GM12891 (cell line): ENCODE measurements around the gene TMEM132D.

Source experiments
- DNase-seq: peaks from one replicate; pipeline ENCODE4 v3.0.0; 2011; ENCODE audit warnings: low spot score; ENCODE audit not compliant: insufficient read length
- FAIRE-seq: peaks from 2 replicates; lab custom pipeline; 2011; peaks lifted over from hg19 to GRCh38; lab: Jason Lieb, UNC
- PAX5 ChIP-seq: IDR thresholded peaks from 2 replicates; pipeline ENCODE4 v1.6.1; 2011; ENCODE audit warnings: low read length, moderate library complexity, mild to moderate bottlenecking; ENCODE audit not compliant: insufficient read depth, severe bottlenecking
- POLR2A ChIP-seq: IDR thresholded peaks from 2 replicates; pipeline ENCODE4 v1.6.1; 2011; ENCODE audit warnings: low read depth, low read length, control low read depth
- POLR2AphosphoS5 ChIP-seq: IDR thresholded peaks from 2 replicates; pipeline ENCODE4 v1.6.1; 2011; ENCODE audit warnings: low read depth, low read length, control low read depth
- POU2F2 ChIP-seq: IDR thresholded peaks from 2 replicates; pipeline ENCODE4 v1.6.1; 2011; ENCODE audit warnings: low read depth, mild to moderate bottlenecking, control low read depth, low read length, moderate library complexity
- SPI1 ChIP-seq: IDR thresholded peaks from 2 replicates; pipeline ENCODE4 v1.6.1; 2011; ENCODE audit warnings: low read depth, low read length, control low read depth
- TAF1 ChIP-seq: IDR thresholded peaks from 2 replicates; pipeline ENCODE4 v1.6.1; 2011; ENCODE audit warnings: low read depth, low read length, control low read depth

TMEM132D gene

DNA sequence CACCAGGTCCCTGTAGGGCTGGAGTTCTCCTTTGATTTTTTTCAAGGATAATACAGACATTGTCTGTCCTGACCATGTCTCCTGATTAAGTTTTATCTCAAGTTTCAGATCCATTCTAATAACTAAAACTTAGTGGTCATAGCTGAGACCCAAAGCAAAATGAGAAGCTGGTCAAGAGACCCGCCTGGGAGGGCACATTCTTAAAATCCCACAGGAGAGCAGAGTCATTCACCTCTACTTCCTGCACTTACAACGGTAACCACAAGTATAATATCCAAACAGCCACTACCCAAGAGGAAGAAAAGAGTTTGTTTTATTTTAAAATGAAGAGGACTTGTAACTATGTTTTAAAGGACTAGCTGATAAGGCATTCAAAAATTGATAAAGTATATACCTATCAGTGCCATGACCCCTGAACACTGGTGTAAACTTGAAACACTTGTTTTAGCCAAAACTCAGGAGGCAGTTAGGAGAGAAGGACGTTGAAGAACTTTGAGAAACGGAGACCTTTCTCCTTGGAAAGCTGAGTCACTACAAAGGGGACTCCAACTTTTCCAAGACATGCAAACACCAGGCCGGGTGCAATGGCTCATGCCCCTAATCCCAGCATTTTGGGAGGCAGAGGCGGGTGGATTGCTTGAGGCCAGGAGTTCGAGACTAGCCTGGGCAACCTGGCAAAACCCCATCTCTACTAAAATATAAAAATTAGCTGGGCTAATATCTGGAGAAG lies 572.3 kb downstream of the TMEM132D start:
- DNase-seq, result no peak
- FAIRE-seq, result no peak
- TF ChIP-seq SPI1 (no peak), TAF1 (no peak), POU2F2 (no peak), PAX5 (no peak), POLR2A (no peak), POLR2AphosphoS5 (no peak)

DNA sequence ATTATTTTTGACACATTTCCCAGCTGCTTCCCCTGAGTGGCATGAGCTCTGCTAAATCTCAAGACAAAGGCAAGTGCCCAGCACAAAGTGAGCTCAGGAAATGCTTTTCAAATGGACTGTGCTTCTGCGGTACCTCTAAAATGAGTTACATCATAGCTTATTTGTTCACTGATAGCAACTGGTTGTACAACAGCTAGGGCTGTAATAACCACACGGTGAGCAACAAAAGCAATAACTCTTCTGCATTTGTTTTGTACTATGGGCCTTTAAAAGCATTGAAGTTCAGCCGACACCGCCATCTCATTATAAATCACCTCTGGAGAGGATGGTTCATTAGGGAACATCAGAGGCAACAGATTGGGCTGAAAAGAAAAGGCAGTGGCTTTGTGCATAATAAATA lies 575.6 kb downstream of the TMEM132D start:
- no peak for TF ChIP-seq POLR2A
- no peak for DNase-seq
- FAIRE-seq, result no peak

DNA sequence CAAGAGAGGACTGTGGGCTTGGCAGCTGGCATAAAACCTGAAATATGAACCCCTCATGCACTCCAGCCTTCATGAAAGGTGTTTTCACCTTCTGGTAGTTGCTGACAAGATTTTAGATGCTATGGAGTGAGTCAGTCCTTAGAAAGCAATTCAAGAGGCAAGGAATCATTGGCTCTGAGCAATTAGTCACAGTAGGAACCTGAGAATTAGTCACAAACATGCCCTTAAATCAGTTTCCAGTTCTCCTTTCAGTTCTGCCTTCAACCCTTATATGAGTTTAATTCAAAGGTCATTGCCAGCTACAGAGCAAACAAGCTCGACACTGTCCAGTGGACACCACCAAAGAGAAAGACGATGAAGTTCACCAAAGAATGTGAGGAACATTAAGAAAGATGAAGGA lies 578.3 kb downstream of the TMEM132D start:
- DNase-seq (no peak), FAIRE-seq (peak; percentile 43)
- TF ChIP-seq POLR2AphosphoS5 (no peak), SPI1 (0 out of 2 replicates have a peak, but pooled peaks have one; percentile 10), POU2F2 (no peak)

DNA sequence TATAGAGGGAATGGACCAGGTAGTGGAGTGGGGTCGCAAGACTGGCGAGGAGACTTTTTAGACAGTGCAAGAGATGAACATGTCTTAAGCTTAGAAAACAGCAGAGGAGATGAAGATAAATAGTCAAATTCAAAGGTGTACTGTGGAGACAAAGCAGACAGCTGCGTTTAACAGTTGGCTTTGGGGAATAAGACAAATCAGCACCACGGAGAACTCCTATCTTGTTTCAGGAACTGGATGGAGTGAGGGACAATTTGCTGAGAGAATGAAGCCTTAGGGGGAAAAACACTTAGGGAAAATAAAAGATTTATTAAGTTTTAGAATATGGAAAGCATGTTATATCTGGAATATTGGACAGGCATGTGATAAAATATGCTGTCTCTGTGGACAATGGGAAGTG lies 591.8 kb downstream of the TMEM132D start:
- DNase-seq, result no peak
- no peak for TF ChIP-seq POLR2AphosphoS5
- no peak for TF ChIP-seq PAX5
- TF ChIP-seq SPI1, result no peak
- TF ChIP-seq POLR2A, result no peak
- no peak for TF ChIP-seq POU2F2
- no peak for TF ChIP-seq TAF1
- no peak for FAIRE-seq

DNA sequence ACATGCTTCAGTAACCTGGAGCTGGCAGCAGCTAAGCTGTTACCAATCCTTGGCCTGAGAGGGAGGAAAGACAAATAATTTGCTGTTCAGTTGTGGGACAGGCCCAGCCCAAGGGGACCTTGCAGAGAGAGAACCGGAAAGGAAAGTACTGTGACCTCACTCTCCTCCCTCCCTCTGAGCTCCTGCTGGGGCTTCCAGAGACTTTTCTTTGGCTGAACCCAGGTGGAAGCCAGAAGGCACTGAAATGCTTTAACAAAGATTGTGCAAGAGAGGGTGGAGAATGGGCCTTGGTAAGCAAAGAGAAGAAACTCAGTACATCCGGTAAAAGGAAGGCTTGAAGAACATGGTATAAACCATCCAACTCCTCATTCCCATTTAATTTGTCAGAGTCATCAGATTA lies 593.5 kb downstream of the TMEM132D start:
- TF ChIP-seq TAF1 (no peak), POU2F2 (no peak), POLR2A (no peak), SPI1 (no peak), PAX5 (no peak), POLR2AphosphoS5 (no peak)
- FAIRE-seq (no peak), DNase-seq (no peak)

DNA sequence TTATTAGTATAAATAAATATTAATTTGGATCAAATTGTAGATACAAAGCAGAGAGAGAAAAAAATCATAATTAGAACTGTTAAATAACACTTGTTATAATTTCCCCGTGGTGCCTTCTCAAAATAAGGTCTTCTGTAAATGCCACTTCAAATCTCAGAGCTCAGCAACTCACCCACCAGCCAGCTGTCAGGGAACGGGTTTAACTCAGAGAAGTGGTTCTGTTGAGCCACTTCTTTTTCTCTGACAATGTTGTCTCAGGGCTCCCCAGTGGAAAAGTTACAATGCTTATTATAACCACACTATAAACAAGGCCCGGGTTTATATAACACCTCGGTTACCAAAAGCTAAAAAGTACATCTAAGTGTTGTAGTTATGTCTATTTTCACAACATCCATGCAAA lies 598.0 kb downstream of the TMEM132D start:
- FAIRE-seq (no peak), DNase-seq (no peak)
- no peak for TF ChIP-seq TAF1
- no peak for TF ChIP-seq SPI1
- TF ChIP-seq PAX5, result no peak
- no peak for TF ChIP-seq POU2F2
- TF ChIP-seq POLR2AphosphoS5, result no peak
- TF ChIP-seq POLR2A, result no peak

DNA sequence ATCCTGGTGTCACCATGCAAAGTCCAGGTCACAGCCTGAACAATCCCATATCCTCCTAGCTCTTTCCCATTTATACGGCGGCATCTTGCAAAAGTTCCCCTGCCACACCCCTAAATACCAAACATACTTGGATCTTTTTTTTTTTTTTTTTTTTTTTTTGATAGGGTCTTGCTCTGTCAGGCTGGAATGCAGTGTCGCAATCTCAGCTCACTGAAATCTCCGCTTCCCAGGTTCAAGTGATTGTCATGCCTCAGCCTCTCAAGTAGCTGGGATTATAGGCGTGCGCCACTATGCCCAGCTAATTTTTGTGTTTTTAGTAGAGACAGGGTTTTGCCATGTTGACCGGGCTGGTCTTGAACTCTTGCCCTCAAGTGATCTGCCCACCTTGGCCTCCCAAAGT lies 599.3 kb downstream of the TMEM132D start:
- FAIRE-seq (no peak), DNase-seq (no peak)
- TF ChIP-seq TAF1 (no peak), PAX5 (no peak), POLR2A (no peak), SPI1 (no peak), POU2F2 (no peak), POLR2AphosphoS5 (no peak)

DNA sequence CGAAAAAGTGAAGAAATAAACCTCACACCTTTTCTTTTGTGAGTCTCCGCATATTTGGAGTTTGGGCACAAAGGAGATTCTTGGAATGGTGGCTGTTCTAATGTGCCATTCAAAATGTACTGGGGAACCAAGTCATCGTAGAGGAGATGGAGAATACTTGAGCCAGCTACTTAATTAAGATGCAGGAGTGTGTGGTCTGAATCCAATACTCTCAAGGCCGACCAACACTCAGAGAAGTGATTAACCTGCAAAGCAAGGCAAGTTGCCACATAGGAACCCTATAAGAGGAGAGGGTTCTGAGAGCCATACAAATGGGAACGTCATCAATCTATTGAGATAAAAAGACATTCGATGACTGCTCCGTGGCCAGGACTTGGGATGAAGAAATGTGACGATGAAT lies 603.8 kb downstream of the TMEM132D start:
- no peak for DNase-seq
- no peak for FAIRE-seq
- TF ChIP-seq PAX5, result no peak
- TF ChIP-seq POLR2AphosphoS5, result no peak
- TF ChIP-seq POLR2A, result no peak
- no peak for TF ChIP-seq SPI1
- TF ChIP-seq POU2F2, result no peak
- no peak for TF ChIP-seq TAF1

DNA sequence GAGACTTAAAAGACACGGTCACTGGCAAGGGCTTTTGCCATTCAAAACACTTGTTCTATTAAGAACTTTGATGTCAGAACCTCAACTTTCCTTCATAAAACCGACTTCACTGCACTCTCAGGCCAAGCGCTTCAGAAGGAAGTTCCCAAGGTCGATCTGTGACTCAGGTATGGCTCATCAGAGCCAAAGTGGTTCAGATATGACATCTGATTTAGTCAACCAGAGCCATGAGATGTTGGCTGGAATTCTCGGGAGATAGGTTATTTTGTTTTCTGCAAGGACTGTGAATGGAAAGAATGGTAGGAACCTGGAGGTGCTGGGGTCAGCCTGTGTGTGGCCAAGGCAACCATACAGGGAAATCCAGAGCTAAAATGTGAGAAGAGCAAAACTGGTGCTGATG lies 604.9 kb downstream of the TMEM132D start:
- TF ChIP-seq POU2F2 (no peak), SPI1 (no peak), TAF1 (no peak), PAX5 (no peak), POLR2AphosphoS5 (no peak)
- no peak for DNase-seq
- FAIRE-seq, result no peak

DNA sequence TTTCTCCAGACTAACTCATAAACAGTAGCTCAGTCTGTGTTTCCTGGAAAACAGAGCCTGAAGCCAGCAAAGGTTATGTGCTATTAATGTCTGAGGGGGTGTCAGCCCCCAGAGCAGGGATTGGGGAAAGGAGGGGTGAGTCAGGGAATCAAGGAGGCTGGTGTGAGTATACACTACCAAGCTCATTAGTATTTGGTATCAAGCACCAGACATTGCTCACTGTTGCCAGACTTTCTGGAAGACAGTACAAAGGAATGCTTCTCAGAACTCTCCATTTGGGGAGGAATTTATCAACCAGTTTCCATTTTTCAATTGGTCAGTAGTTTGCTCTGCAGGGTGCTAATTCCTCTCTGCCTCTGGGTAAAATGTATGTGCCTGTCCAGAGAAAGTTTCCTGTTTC lies 607.2 kb downstream of the TMEM132D start:
- no peak for TF ChIP-seq SPI1
- no peak for TF ChIP-seq POLR2AphosphoS5
- TF ChIP-seq TAF1, result no peak
- no peak for TF ChIP-seq POU2F2
- TF ChIP-seq PAX5, result no peak
- no peak for TF ChIP-seq POLR2A
- DNase-seq (no peak), FAIRE-seq (no peak)
